ENCODE results near the gene IER2.
"Not testable (repeated sequence)": the region's sequence is repeated elsewhere in the genome, so short reads cannot be mapped to it uniquely, and the experiment has no call there.

IER2 gene

DNA sequence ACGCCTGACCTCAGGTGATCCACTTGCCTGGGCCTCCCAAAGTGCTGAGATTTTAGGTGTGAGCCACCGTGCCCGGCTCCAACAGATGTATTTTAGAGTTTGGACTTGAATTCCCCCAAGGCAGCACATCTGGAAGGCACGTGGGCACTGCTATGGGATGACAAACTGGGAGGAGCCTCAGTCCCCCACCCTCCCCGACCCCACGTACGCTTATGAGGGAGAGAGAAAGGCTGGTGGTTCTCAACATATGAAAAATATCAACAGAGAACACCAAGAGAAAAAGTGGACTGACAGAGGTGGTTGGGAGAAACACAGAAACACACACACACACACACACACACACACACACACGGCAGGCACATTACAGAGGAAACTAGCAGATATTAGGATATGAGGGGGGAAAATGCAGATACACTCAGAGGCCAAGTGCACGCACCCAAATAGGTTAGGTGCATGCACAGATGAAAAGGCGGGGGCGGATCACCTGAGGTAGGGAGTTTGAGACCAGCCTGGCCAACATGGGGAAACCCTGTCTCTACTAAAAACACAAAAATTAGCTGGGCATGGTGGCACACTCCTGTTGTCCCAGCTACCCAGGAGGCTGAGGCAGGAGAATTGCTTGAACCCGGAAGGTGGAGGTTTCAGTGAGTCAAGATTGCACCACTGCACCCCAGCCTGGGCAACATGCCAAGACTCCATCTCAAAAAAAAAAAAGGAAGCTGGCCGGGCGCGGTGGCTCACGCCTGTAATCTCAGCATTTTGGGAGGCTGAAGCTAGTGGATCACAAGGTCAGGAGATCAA is 3.2 kb upstream of the IER2 start:
- DNase-seq, result no peak

DNA sequence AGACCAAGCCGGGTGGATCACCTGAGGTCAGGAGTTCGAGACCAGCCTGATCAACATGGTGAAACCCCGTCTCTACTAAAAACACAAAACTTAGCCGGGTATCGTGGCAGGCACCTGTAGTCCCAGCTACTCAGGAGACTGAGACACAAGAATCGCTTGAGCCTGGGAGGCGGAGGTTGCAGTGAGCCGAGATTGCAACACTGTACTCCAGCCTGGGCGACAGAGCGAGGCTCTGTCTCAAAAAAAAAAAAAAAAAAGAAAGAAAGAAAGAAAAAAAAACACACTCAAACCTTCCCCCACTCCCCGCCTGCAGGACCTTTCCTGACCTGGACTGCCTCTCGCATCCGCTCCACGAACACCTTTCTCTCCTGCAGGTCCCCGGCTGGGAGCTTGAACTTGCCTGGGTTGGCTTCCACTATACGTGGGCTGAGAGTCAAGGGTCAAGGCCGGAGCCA is 1.0 kb upstream of the IER2 start:
- not testable (repeated sequence) for DNase-seq

DNA sequence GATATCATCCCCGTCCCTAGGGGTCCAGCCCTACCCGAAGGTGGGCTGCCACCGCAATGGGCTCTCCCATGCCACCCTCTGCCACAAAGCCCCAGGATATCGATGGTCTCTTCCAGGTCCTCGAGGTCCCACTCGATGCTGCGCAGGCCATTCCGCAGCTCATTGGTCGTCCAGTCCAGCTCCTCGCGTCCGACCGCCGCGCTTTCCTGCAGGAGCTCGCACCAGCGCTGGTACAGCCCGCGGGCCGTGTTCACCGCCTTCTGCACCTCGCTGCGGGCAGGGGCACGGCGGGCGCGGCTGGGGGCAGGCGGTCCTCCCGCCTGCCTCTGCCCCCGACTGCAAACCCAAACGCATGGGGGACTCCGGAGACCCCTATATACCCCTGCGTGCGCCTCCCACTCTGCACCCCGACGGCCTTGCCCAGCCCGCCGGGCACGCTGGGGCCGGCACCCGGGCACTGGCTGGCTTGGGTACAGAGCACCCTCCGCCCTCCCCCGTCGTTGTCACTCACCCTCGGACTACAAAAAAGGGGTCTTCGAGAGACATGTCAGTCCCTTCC is 504 bp upstream of the IER2 start:
- peak; percentile 57 for DNase-seq

DNA sequence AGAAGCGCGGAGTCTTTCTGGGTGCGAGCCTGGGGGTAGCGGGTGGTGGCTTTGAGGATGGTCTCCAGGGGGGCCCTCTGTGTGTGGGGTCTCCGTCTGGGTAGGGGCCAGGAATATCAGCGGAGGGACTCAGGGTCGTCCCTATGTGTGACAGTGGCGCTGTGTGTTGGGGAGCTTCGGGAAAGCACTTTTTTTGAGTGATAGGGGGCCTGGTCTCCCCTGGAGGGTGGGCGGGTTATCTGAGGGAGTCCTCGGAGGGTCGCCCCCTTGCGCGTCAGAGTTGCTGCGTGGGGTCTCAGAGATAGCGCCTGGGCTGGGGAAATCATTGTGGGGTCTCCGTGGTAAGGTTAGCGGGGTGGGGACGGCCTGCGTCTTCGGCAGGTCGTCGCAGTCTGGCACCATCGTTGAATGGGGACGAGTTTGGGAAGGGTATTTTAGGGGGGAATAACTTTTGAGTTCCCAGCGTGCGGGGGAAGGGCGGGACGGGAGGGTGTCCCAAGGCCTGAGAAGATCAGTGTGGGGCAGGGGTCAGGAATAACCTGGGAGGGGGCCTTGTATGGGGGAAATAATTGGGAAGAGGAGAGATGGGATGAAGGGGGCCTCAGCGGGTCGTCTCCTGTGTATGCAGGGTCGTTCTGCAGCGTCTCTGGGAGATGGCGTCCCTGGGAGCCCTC is 857 bp downstream of the IER2 start:
- peak; percentile 47 for DNase-seq

DNA sequence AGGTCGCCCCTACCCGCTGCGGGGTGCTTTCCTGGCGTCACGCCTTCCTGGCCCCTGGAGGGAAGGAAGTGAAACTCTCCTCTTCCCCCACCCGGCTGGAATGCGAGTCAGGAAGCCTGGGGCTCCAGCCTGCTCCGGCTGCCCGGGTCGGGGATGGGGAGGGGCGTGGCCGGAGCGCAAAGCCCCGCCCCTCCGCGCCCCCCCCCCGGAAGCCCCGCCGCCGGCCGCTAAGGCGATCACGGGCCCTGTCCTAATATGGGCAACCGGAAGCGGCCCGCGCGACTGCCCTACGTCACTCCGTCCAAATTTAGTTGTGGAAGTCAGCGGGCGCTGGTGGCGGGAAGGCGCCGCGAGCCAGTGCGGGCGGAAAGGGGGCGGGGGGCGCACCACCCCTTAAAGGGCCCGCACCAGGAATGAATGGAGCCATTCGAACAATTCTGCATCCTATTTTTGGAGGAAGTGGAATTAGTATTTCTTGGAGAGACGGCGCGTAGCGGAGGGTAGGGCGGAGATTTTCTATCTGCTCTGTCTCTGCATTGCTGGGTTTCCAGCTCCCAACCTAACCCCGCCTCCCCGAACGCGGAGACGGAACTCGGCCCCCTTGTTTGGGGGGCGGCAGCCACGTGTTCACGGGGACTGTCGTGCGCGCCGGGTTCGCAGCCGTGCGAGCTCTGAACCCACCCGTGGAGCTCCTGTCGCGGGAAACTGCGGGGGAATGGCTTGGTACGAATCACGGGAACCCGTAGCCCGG is 1.6 kb downstream of the IER2 start:
- DNase-seq, result peak; percentile 93

DNA sequence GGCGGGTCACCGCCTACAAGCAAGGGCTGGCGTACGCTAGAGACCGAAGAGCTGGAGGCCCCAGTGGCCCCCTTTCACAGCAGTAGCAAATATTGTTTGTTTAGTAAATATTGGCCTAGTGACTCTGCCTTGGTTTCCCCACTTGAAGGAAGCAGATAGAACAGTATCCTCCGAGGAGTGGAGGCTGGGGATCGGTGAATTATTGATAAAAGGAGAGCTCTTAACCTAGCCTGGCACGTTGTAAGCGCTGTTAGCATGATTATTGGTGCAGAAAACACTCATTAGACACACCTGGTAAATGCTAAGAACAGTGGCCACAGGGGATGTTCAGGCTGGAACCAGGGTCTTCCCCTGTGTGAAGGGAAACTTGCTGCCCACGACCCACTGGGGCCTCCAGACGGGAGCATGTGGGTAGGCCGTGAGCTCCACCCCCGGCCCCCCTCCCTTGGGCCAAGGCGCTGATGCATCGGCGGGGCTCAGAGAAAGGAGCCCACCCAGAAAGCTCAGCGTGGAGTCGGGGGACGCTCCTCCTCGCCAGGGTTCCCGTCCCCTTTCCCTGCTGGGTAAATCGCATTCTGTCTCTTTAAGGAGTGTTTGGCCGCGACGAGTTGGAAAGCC is 2.3 kb downstream of the IER2 start:
- no peak for DNase-seq

DNA sequence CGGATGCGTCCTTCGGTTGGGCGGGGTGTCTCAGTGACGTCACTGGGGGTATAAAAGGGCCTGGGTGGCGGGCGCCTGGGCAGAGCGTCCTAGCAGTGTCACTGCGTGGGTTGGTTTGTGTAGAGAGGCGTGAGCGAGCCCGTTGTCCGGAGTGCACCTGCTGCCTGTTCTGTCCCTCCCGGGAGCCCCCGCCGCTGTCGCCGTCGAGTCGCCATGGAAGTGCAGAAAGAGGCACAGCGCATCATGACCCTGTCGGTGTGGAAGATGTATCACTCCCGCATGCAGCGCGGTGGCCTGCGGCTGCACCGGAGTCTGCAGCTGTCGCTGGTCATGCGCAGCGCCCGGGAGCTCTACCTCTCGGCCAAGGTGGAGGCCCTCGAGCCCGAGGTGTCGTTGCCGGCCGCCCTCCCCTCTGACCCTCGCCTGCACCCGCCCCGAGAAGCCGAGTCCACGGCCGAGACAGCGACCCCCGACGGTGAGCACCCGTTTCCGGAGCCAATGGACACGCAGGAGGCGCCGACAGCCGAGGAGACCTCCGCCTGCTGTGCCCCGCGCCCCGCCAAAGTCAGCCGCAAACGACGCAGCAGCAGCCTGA is 2.9 kb downstream of the IER2 start:
- peak; percentile 98 for DNase-seq

DNA sequence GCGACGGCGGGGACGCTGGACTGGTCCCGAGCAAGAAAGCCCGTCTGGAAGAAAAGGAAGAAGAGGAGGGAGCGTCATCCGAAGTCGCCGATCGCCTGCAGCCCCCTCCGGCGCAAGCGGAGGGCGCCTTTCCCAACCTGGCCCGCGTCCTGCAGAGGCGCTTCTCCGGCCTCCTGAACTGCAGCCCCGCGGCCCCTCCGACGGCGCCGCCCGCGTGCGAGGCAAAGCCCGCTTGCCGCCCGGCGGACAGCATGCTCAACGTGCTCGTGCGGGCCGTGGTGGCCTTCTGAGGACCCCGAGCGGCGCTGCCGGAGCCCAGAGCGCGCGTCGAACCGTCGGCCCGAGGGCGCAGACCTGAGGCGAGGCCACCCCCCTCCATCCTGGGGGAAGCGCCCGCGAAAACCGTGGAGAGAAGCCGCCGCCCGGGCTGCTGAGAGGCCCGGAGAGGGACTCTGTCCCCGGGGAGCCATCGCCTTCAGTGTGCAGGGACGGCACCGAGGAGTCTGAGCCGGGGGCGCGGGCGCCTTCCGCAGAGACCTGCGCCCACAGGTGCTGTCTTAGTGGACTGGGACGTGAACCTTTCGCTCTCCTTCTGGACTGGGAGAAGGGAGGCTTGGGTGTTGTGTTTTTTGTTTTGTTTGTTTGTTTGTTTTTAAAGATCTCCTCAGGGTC is 3.5 kb downstream of the IER2 start:
- DNase-seq, result no peak

DNA sequence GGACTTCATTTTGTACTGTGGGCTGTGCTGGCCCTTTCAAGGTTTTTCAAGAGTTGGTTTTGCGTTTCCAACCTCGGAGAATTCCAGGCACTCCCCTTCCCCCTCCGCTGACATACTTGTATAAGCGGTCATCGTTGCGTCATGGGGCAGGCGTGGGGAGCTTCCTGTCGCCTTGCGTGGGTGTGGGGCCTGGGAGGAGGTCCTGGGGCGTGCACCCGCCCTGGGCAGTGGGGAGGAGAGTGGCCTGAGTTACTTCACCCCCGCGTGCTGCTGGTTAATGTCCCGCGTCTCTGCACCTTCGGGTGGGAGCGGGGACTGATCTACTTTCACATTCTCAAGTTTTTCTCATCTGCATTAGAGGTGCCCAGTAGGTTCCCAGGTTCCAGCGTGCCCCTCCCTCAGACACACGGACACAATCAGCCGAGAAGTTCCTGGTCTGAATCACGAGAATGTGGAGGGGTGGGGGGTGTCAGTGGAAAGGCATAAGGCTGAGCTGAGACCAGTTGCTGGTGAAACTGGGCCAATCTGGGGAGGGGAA is 4.1 kb downstream of the IER2 start:
- DNase-seq, result peak; percentile 70

DNA sequence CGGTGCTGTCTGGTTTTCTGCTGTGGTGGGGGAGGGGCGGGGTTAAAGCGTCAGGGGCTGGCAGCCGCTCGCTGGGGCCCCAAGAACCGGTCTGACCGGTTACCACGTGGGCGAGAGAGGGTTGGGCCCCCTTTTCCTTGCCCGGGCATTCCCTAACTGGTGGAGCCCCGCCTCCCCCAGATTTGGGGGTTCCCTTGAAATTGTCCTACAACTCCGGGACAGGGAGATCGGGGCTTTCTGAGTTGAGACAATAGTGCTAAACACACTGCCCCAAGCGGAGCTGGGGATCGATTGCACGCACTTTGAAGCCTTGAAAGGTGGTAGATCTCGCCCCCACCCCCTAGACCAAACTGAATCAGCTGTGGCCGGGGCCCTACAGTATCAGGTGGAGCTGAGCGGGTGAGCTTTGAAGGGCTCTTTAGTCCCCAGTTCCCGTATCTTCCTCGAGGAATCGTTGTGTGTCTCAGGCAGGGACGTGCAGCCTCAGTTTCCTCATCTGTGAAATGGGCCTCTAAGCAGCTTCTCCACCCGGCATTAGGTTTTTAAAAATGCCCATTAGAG is 4.8 kb downstream of the IER2 start:
- peak; percentile 70 for DNase-seq

DNA sequence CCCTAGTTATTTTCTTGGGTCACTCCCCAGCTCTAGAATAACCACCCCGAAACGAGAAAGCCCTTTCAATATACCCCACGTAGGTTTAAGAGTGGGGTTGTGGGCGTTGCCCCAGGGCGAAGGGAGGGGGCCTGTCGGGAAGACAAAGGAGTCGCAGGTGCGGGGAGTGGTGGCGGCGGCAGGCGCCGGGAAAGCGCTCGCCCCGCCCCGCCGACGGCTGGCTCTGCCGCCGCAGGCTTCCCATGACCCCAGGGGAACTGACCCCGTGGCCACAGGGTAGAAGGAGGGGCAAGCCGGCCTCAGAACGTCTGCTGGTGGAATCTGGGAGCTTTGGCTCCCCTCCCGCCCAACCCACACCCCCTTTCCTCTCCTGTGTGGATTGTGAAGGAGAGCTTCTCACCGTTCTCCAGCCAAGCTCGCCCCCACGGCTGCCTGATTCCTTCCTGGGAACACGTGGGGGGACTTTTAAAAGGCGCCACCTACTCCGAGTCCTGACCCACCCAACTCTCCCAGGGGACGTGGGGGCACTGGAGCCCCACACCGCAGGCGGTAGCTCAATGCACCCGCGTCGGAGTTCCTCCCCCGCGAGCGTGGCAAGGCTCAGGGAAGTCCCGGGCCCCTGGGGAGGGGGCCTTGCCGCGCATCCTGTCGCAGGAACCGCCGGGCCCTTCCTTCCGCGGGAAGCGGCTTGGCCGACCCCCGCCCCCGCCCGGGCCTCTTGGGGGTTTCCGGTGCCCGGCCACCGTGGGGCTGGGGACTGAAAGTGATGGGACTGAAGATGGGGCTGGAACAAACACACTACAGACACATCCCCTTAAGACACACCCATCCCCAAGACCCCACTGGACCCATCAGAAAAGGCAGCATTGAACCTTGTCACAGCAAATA is 5.5 kb downstream of the IER2 start:
- peak; percentile 65 for DNase-seq

DNA sequence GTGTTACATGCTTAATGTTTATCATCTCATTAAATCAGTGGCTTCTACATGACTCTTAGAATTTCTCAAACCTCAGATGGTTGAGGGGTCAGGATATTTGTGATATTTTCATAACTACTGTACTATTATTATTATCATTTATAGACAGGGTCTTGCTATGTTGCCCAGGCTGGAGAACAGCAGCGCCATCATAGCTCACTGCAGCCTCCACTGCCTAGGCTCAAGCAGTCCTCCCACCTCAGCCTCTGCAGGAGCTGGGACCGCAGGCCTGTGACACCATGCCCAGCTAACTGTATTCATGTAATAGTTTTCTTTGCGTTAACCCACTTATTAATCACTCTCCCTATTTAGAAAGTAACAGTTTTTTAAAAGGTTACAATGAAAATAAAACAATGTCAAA is 9.5 kb downstream of the IER2 start:
- no peak for DNase-seq

DNA sequence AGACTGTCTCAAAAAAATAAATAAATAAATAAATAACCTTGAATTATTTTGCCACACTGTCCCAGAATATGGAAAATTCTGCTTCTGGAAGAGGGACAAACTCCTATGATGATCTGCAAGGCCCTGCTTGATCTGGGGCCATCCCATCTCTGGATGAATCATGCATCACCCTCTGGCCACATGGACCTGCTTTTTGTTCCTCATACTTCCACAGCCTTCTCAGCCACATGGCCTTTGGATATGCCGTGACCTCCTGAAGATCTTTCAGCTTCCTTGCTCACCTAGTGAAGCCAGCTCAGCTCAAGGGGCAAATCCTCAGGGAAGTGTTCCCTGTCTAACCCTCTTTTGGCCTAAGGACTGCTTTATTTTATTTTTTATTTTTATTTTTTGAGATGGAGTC is 10.3 kb downstream of the IER2 start:
- no peak for DNase-seq

DNA sequence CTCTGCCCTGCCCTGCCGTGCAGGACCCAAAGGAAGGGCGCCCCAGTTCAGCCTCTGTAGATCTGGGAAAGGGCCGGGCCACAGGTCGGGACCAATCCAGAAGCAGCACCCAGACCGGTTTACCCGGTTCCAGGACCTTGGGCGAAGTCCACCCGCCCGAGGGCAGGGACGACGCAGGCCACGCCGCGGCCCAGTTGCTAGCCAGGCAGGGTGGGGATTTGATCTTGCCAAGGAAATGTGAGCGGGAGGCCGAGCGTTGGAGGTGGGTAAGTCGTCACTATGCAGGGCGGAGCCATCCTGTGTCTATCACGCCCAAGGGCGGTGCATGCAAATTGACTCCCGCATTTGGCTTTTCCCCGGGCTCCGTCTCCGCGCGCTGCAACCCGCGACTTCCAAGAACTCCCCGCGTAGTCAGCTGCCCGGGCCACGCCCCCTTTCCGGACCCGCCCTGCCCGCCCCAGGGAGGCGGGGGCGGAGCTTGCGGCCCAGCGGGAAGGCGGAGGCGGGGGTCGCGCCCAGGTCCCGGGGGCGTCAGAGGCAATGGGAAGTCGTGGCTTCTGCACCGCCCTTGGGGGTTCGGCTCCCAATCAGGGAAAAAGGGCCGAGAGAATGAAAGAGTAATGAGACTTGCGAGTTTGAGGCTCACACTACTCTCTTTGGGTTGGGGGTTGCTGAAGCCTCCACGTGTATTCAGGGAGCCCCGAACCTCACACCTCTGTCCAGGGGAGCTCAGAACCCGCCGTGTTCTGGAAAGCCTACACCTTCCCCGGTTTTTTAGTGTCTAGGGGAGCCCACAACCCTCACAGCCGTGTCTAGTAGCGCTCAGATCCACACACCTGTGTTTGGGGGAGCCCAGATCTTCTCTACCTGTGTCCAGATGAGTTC is 12.8 kb downstream of the IER2 start:
- DNase-seq, result peak; percentile 81

DNA sequence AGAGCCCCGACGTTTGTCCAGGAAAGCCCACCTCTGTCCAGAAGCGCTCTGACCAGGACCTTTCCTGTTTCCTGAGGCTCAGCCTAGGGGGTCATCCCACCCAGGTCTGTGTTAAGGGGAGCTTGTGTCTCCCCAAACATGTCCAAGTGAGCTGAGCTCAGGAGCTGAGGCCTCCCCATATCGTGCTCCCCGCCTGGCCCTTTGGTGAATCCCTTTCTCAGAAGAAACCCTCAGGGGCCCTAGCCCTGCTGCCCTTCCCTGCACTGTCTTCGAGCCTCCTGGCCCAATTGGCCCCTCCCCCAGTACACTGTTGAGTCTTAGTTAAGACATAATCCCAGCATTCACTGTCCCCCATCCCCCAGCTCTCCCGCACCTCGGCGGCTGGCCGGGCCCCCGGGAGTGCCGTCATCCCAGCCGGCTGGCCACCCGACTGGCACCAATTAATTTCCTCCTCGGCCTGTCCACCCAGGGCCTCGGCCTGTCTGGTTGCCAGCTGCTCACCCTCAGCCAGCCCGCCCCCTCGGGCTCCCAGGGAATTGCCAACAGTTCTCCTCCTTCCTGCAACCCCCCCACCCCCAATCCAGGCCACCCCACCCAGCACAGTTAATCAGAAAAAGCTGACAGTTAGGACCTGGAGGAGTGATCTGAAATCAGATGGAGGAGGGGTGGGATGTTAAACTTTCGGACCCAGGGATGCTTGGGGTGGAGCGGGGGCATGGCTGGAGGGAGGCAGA is 13.6 kb downstream of the IER2 start:
- DNase-seq, result peak; percentile 45

DNA sequence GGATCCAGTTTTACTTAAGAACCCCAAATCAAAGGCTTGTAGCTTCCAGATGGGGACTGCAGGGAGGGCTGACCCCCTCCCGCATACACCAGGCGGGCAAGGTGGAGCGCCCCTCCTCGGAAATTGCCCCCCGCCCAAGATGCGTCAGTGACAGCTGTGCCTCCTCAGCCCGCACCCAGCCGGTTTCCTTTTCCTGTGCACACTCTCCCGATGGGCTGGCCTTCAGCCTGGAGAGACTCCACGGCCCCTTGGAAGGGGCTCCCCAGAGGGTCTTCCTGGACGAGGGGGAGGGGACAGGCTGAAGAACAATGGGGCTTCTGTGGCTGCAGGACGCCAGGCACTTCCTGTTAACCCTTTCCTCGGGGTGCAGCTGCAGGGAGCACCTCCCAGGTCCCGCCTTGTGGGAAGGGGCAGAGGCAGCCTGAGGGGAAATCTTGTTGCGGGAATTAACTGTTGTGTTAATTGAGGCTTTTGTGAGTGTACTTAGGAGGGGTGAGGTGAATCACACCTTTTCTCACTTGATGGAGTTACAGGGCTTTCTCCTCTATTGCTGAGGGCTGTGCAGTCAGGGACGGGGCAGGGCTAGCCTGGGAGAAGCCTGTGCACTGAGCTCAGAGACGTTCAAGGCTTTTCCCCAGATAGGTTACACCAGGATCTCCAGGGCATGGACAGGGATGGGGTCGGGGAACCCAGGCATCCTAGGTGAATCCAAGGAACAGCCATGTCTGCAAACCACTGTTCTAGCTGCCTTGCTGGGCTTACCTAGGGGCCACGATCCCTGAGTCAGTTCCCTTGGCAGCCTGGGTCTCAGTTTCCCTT is 14.3 kb downstream of the IER2 start:
- peak; percentile 39 for DNase-seq

Data from activated CD4-positive, CD25-positive, alpha-beta regulatory T cell treated with anti-CD3 and anti-CD28 coated beads, Interleukin-2, amount 50 U/mL, for 72 hours (primary cell).